Nephron progenitor cell (in vitro differentiated cells): Measurements from ENCODE around the gene GNE.

Source experiments
- DNase-seq: peaks from one replicate; pipeline ENCODE4 v3.0.0; 2021
- H3K27ac Mint-ChIP-seq: 2 replicates; pipeline ENCODE4 v1.8.0; 2021; ENCODE audit warnings: mild to moderate bottlenecking, moderate library complexity, mixed read lengths
- H3K27me3 Mint-ChIP-seq: 2 replicates; pipeline ENCODE4 v1.8.0; 2021; ENCODE audit warnings: mild to moderate bottlenecking, low read depth, mixed read lengths; ENCODE audit not compliant: poor library complexity
- H3K36me3 Mint-ChIP-seq: 2 replicates; pipeline ENCODE4 v1.8.0; 2021; ENCODE audit warnings: low read depth, mixed read lengths
- H3K4me1 Mint-ChIP-seq: 2 replicates; pipeline ENCODE4 v1.8.0; 2021; ENCODE audit warnings: mixed read lengths
- H3K4me3 Mint-ChIP-seq: 2 replicates; pipeline ENCODE4 v1.8.0; 2021; ENCODE audit warnings: mild to moderate bottlenecking, moderate library complexity, mixed read lengths
- H3K9me3 Mint-ChIP-seq: 2 replicates; pipeline ENCODE4 v1.8.0; 2021; ENCODE audit warnings: mild to moderate bottlenecking, moderate library complexity, mixed read lengths
- TF ChIP-seq, protein P1 (sequence below): fragments of 200-600 bp; sonication (generic); IDR thresholded peaks from 2 replicates; pipeline ENCODE4 v1.5.0; 2021; ENCODE audit warnings: antibody characterized with exemption

GNE gene

DNA sequence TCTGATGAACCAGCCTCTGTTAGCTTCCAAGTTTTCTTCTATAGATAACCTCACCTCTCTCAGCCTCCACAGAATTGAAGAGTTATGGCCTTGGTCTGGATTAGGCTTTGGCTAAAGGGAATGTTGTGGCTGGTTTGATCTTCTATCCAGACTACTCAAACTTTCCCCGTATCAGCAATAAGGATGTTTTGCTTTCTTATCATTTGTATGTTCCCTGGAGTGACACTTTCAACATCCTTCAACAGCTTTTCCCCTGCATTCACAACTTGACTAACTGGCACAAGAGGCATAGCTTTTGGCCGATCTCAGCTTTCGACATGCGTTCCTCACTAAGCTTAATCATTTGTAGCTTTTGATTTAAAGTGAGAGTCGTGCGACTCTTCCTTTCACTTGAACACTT, 28.1 kb upstream of the GNE start:
- peaks cover 5% of the 10 kb centered on the region for H3K4me1 Mint-ChIP-seq
- TF ChIP-seq, protein P1, sequence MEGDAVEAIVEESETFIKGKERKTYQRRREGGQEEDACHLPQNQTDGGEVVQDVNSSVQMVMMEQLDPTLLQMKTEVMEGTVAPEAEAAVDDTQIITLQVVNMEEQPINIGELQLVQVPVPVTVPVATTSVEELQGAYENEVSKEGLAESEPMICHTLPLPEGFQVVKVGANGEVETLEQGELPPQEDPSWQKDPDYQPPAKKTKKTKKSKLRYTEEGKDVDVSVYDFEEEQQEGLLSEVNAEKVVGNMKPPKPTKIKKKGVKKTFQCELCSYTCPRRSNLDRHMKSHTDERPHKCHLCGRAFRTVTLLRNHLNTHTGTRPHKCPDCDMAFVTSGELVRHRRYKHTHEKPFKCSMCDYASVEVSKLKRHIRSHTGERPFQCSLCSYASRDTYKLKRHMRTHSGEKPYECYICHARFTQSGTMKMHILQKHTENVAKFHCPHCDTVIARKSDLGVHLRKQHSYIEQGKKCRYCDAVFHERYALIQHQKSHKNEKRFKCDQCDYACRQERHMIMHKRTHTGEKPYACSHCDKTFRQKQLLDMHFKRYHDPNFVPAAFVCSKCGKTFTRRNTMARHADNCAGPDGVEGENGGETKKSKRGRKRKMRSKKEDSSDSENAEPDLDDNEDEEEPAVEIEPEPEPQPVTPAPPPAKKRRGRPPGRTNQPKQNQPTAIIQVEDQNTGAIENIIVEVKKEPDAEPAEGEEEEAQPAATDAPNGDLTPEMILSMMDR, result no peak
- no peaks in the 10 kb centered on the region for H3K27me3 Mint-ChIP-seq
- no peak overlapping the region for H3K27ac Mint-ChIP-seq
- H3K4me3 Mint-ChIP-seq, result no peak overlapping the region
- no peak for DNase-seq
- H3K9me3 Mint-ChIP-seq, result no peaks in the 10 kb centered on the region
- H3K36me3 Mint-ChIP-seq, result peaks cover 15% of the 10 kb centered on the region

GRCh38 chr9:36284226-36284625, 26.0 kb upstream of the GNE start:
- no peaks in the 10 kb centered on the region for H3K9me3 Mint-ChIP-seq
- peaks cover 15% of the 10 kb centered on the region for H3K36me3 Mint-ChIP-seq
- no peak for DNase-seq
- peaks cover 5% of the 10 kb centered on the region for H3K4me1 Mint-ChIP-seq
- TF ChIP-seq, protein P1, result no peak
- H3K4me3 Mint-ChIP-seq, result no peak overlapping the region
- no peaks in the 10 kb centered on the region for H3K27me3 Mint-ChIP-seq
- no peak overlapping the region for H3K27ac Mint-ChIP-seq

DNA sequence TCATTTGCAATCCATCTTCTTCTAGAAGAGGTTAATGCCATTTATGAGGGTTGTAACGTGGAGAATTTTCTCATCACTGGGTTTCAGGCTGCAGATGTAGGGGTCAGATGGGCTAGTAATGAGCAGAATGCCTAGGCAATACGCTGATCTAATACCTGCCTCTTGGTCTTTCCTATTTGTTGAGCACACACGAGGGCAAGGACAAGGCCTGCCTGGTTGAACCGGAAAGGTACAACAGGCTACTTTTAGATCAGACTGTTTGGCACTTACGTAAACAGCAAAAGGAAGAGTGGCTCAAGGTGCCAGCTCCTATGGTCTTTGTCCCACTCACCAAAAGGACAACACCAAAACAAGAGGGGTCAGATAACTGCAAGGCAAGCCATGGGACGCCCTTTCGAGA, 24.0 kb upstream of the GNE start:
- H3K27me3 Mint-ChIP-seq, result no peaks in the 10 kb centered on the region
- H3K9me3 Mint-ChIP-seq, result no peaks in the 10 kb centered on the region
- no peak for DNase-seq
- TF ChIP-seq, protein P1, result no peak
- H3K27ac Mint-ChIP-seq, result peak overlapping the region; percentile 18
- no peak overlapping the region for H3K4me3 Mint-ChIP-seq
- H3K4me1 Mint-ChIP-seq, result no peaks in the 10 kb centered on the region
- H3K36me3 Mint-ChIP-seq, result peaks cover 15% of the 10 kb centered on the region

- Mint-ChIP-seq H3K9me3 (no peaks in the 10 kb centered on the region), H3K4me1 (peaks cover 9% of the 10 kb centered on the region), H3K27ac (no peak overlapping the region), H3K27me3 (no peaks in the 10 kb centered on the region), H3K4me3 (no peak overlapping the region), H3K36me3 (peaks cover 8% of the 10 kb centered on the region)
- TF ChIP-seq, protein P1, result no peak
- DNase-seq, result no peak
These were observed 22.7 kb upstream of the GNE start for GRCh38 chr9:36280989-36281388.

GRCh38 chr9:36278243-36278642, 20.0 kb upstream of the GNE start:
- no peak overlapping the region for H3K4me3 Mint-ChIP-seq
- no peaks in the 10 kb centered on the region for H3K9me3 Mint-ChIP-seq
- TF ChIP-seq, protein P1, result no peak
- no peak for DNase-seq
- H3K27ac Mint-ChIP-seq, result no peak overlapping the region
- no peaks in the 10 kb centered on the region for H3K36me3 Mint-ChIP-seq
- peaks cover 9% of the 10 kb centered on the region for H3K4me1 Mint-ChIP-seq
- H3K27me3 Mint-ChIP-seq, result peaks cover 4% of the 10 kb centered on the region

GRCh38 chr9:36276781-36277181, 18.5 kb upstream of the GNE start:
- H3K27ac Mint-ChIP-seq, result peak overlapping the region; percentile 8
- H3K36me3 Mint-ChIP-seq, result peaks cover 12% of the 10 kb centered on the region
- H3K27me3 Mint-ChIP-seq, result peaks cover 4% of the 10 kb centered on the region
- no peaks in the 10 kb centered on the region for H3K9me3 Mint-ChIP-seq
- H3K4me1 Mint-ChIP-seq, result peaks cover 9% of the 10 kb centered on the region
- H3K4me3 Mint-ChIP-seq, result no peak overlapping the region
- DNase-seq, result no peak
- TF ChIP-seq, protein P1, result no peak
